ENCODE results near the gene MBD3L3.
"Not testable (repeated sequence)": the region's sequence is repeated elsewhere in the genome, so short reads cannot be mapped to it uniquely, and the experiment has no call there.

MBD3L3 gene

GRCh38 chr19:7058576-7058975 is at the start of gene MBD3L3:
Gene MBD3L3 (minus strand): TSS chr19:7058676. CDS start chr19:7058605, 71 bp downstream.
- DNase-seq, result not testable (repeated sequence)

GRCh38 chr19:7106711-7107657 is 48.5 kb upstream of the MBD3L3 start:
- DNase-seq, result no peak

- DNase-seq, result no peak
Measured at GRCh38 chr19:7104747-7105447, 46.4 kb upstream of the MBD3L3 start.

GRCh38 chr19:7101498-7102253 is 43.2 kb upstream of the MBD3L3 start:
- DNase-seq, result no peak

DNA sequence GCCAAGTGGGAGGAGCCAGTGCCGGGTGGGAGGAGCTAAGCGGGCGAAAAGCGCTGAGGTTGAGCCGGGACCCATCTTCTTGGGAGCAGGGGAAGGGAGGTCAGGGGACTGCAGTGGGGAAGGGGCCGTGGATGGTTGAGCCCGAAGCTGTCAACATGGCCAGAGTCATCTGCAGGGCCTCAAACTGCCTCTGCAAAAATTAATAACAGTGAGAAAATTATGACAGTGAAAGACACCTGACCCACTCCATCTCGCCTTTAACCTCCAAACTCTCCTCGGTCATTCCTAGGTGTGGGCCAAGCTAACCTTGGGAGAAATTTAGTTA is 41.1 kb upstream of the MBD3L3 start:
- DNase-seq, result no peak

GRCh38 chr19:7098701-7099596 is 40.5 kb upstream of the MBD3L3 start:
- peak; percentile 69 to 80 (median 78) for DNase-seq

GRCh38 chr19:7098096-7098495 is 39.6 kb upstream of the MBD3L3 start:
- no peak for DNase-seq

DNA sequence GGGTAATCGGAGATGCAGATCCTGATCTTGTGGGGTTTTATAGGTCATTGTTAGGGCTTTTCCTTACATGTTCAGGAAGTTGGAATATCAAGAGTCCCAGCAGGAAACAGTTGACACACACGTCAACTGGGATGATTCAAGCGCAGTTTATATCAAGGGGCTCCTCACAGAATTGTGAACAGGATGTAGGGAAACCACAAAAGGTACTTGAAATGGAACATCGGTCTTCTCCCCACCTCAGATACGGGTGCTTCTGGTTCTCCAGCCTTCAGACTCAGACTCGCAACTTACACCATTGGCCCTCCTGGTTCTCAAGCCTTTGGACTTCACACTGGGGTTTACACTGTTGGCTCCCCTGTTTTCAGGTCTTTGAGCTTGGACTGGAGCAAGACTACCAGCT is 30.5 kb upstream of the MBD3L3 start:
- DNase-seq, result no peak

DNA sequence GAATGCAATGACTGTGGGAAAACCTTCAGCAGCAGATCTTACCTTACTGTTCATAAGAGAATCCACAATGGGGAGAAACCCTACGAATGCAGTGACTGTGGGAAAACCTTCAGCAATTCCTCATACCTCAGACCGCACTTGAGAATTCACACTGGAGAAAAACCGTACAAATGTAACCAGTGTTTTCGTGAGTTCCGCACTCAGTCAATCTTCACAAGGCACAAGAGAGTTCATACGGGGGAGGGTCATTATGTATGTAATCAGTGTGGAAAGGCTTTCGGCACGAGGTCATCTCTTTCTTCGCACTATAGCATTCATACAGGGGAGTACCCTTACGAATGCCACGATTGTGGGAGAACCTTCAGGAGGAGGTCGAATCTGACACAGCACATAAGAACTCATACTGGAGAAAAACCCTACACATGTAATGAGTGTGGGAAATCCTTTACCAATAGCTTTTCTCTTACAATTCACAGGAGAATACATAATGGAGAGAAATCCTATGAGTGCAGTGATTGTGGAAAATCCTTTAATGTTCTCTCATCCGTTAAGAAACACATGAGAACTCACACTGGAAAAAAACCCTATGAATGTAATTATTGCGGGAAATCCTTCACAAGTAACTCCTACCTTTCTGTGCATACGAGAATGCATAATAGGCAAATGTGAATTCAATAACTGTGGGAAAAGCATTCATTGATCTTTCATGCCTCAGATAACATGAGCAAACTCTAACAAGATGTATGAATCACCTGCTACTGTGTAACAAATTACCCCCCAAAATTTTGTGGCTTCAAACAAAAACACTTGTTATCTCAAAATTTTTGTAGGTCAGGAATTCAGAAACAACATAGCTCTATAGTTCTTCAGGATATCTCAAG is 24.8 kb upstream of the MBD3L3 start:
- no peak for DNase-seq

DNA sequence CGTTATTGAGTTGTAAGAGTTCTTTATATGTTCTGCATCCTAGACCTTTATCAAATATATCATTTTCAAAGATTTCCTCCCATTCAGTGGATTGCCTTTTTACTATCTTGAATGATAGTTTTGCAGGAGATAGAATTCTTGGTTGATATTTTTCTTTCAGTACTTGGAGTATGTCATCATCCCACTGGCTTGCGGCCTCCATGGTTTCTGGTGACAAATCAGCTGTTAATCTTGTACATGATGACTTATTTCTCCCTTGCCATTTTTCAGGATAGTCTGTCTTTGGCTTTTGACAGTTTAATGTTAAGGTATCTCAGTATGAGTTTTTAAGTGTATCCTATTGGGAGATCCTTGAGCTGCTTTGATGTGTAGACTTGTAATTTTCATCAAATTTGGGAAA is 19.5 kb upstream of the MBD3L3 start:
- no peak for DNase-seq

GRCh38 chr19:7076151-7076550 is 17.7 kb upstream of the MBD3L3 start:
- no peak for DNase-seq

- no peak for DNase-seq
Measured at GRCh38 chr19:7074705-7075282, 16.3 kb upstream of the MBD3L3 start.

DNA sequence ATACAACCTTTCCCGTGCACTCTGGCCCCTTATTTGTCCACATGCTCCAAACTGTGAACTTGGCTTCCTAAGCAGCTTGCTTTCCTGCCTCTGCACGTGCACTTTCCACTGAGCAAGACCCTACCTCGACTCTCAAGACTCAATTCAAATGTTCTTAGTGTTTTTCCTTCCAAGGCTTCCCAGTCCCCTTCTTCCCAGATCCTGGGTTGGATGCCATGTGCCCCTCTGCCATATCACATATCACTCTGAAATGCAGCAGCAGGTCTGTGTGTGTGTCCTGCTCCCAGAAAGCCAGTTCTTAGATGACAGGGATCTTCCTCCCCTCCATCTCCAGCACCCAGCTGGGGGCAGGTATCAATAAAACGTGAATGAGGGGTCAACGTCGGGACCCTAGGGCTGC is 14.1 kb upstream of the MBD3L3 start:
- DNase-seq, result no peak

GRCh38 chr19:7069904-7070226 is 11.4 kb upstream of the MBD3L3 start:
- peak in 1 of 4 experiments; percentile 40 for DNase-seq

GRCh38 chr19:7069042-7069903 is 10.8 kb upstream of the MBD3L3 start, which contains the start of gene ZNF557:
Gene ZNF557 (plus strand): TSS chr19:7069703. CDS start chr19:7075075, 5,372 bp downstream.
- DNase-seq, result peak; percentile 99

- no peak for DNase-seq
Measured at GRCh38 chr19:7068599-7068998, 10.1 kb upstream of the MBD3L3 start.

DNA sequence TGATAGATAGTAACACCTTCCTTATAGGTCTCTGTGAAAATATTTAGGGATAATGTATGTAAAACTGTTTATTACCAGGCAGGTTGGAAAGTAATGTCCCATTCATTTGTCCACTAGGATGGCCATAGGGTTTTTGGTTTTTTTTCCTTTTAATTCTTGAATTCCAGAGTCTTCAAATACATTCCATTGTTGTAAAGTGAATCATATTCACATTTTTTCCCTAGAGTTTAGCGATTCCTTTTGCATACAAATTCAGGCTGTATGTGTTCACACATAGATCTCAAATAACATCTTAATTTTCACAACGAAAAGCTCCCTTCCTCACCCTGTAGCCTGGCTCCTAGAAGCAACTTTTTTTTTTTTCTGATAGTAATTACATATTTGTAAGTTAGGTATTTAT is 9.2 kb upstream of the MBD3L3 start:
- DNase-seq, result no peak

DNA sequence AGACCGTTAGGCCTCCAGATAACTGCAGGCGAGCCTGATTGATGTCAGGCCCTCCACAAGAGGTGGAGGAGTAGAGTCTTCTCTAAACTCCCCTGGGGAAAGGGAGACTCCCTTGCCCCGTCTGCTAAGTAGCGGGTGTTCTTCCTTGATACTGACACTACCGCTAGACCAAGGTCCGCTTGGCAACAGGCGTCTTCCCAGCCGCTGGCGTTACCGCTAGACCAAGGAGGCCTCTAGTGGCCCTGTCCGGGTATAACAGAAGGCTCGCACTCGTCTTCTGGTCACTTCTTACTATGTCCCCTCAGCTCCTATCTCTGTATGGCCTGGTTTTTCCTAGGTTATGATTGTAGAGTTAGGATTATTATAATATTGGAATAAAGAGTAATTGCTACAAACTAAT is 8.6 kb upstream of the MBD3L3 start:
- DNase-seq, result not testable (repeated sequence)

- no peak for DNase-seq
Measured at GRCh38 chr19:7063764-7064418, 5.4 kb upstream of the MBD3L3 start.
